Measurements from ENCODE around the gene C1orf174.

The C1orf174 gene

GRCh38 chr1:3895279-3895950 lies 4.7 kb downstream of the C1orf174 start:
- no peak for DNase-seq (ENCODE audit: low read depth)
- TF ChIP-seq CTCF (IDR thresholded peaks at IDR 0.05; ENCODE audit: insufficient read depth, low read depth, low read length, missing control alignments) = no peak
- H3K4me3 ChIP-seq (ENCODE audit: low read length) = no peak overlapping the region

GRCh38 chr1:3894626-3895278 lies 5.3 kb downstream of the C1orf174 start:
- no peak for TF ChIP-seq CTCF (IDR thresholded peaks at IDR 0.05; ENCODE audit: insufficient read depth, low read depth, low read length, missing control alignments)
- no peak for DNase-seq (ENCODE audit: low read depth)
- H3K4me3 ChIP-seq (ENCODE audit: low read length) = no peak overlapping the region

- TF ChIP-seq CTCF (IDR thresholded peaks at IDR 0.05; ENCODE audit: insufficient read depth, low read depth, low read length, missing control alignments) = no peak
- no peak for DNase-seq (ENCODE audit: low read depth)
- no peak overlapping the region for H3K4me3 ChIP-seq (ENCODE audit: low read length)
These were observed 6.9 kb downstream of the C1orf174 start for GRCh38 chr1:3893190-3893589.

- TF ChIP-seq CTCF (IDR thresholded peaks at IDR 0.05; ENCODE audit: insufficient read depth, low read depth, low read length, missing control alignments) = no peak
- no peak for DNase-seq (ENCODE audit: low read depth)
- H3K4me3 ChIP-seq (ENCODE audit: low read length) = no peak overlapping the region
These were observed 7.3 kb downstream of the C1orf174 start for GRCh38 chr1:3892748-3893147.

- H3K4me3 ChIP-seq (ENCODE audit: low read length) = no peak overlapping the region
- no peak for TF ChIP-seq CTCF (IDR thresholded peaks at IDR 0.05; ENCODE audit: insufficient read depth, low read depth, low read length, missing control alignments)
- no peak for DNase-seq (ENCODE audit: low read depth)
These were observed 8.7 kb downstream of the C1orf174 start for GRCh38 chr1:3891329-3891865.

- H3K4me3 ChIP-seq (ENCODE audit: low read length) = no peak overlapping the region
- no peak for TF ChIP-seq CTCF (IDR thresholded peaks at IDR 0.05; ENCODE audit: insufficient read depth, low read depth, low read length, missing control alignments)
- DNase-seq (ENCODE audit: low read depth) = no peak
These were observed 9.4 kb downstream of the C1orf174 start for GRCh38 chr1:3890389-3891328.
